EH (cell line): ENCODE measurements around the gene HACE1.
"Not testable (repeated sequence)": the region's sequence is repeated elsewhere in the genome, so short reads cannot be mapped to it uniquely, and the experiment has no call there.

Experiments used
- DNase-seq: peaks from one replicate; pipeline ENCODE4 v3.0.0-alpha.2; 2015; ENCODE audit warnings: low read depth

HACE1 gene

GRCh38 chr6:104859225-104860146 lies at the start of gene HACE1:
TSS of gene HACE1 (minus strand) at chr6:104859919. CDS start at chr6:104859642, 277 bp downstream.
- peak; percentile 88 for DNase-seq

GRCh38 chr6:104908888-104909525 lies 49.3 kb upstream of the HACE1 start:
- DNase-seq = no peak

- DNase-seq = peak; percentile 49
Measured at GRCh38 chr6:104908031-104908887, 48.5 kb upstream of the HACE1 start.

- DNase-seq = not testable (repeated sequence)
Measured at GRCh38 chr6:104898893-104899292, 39.2 kb upstream of the HACE1 start.

GRCh38 chr6:104896914-104897313 lies 37.2 kb upstream of the HACE1 start:
- DNase-seq = peak; percentile 1

GRCh38 chr6:104888066-104888465 lies 28.3 kb upstream of the HACE1 start:
- no peak for DNase-seq

GRCh38 chr6:104887350-104887749 lies 27.6 kb upstream of the HACE1 start:
- peak; percentile 60 for DNase-seq

- DNase-seq = no peak
Measured at GRCh38 chr6:104885518-104886043, 25.9 kb upstream of the HACE1 start.

- DNase-seq = no peak
Measured at GRCh38 chr6:104884867-104885517, 25.3 kb upstream of the HACE1 start.

- no peak for DNase-seq
Measured at GRCh38 chr6:104881964-104882668, 22.4 kb upstream of the HACE1 start.

- DNase-seq = peak; percentile 60
Measured at GRCh38 chr6:104862456-104862855, 2.7 kb upstream of the HACE1 start.

GRCh38 chr6:104860221-104860620 lies 502 bp upstream of the HACE1 start:
- DNase-seq = no peak

- DNase-seq = peak; percentile 5
Measured at GRCh38 chr6:104858642-104859041, 1.1 kb downstream of the HACE1 start.

- peak; percentile 73 for DNase-seq
Measured at GRCh38 chr6:104855507-104855906, 4.2 kb downstream of the HACE1 start.

GRCh38 chr6:104847721-104848120 lies 12.0 kb downstream of the HACE1 start:
- not testable (repeated sequence) for DNase-seq

- no peak for DNase-seq
Measured at GRCh38 chr6:104843229-104843628, 16.5 kb downstream of the HACE1 start.

- no peak for DNase-seq
Measured at GRCh38 chr6:104837158-104837557, 22.6 kb downstream of the HACE1 start.

GRCh38 chr6:104836479-104837020 lies 23.2 kb downstream of the HACE1 start:
- DNase-seq = not testable (repeated sequence)

GRCh38 chr6:104835782-104836181 lies 23.9 kb downstream of the HACE1 start:
- DNase-seq = no peak

- DNase-seq = no peak
Measured at GRCh38 chr6:104829183-104829958, 30.3 kb downstream of the HACE1 start.
